GM12878 (cell line): ENCODE results near the gene ANKHD1. TPM values are rescaled to one million over a fixed set of nuclear protein-coding genes. Genes with fewer than 3 reads are reported as not detected.
A peak's percentile ranks its signal among the peaks of the same experiment; 100 is the strongest.

Source experiments
- ATAC-seq: fragments of 200-7000 bp; cut with Tn5 transposase; 3 replicates; pipeline ENCODE4 v1.9.1; 2020; ENCODE audit warnings: mild to moderate bottlenecking, moderate library complexity
- BruUV-seq: library from RNA; stranded (reverse); fragments of 400-500 nt; replicated peaks from 2 replicates; lab custom pipeline; 2021; lab: Mats Ljungman, UMichigan
- CTCF ChIA-PET: fragments of 300-600 bp; sonication (Branson Sonifier 250); formaldehyde crosslinking; extraction: SDS; loops from one replicate; lab custom pipeline; 2021; ENCODE audit warnings: inconsistent platforms; lab: Yijun Ruan, JAX
- POLR2A ChIA-PET: fragments of 350-600 bp; formaldehyde crosslinking; extraction: SDS; loops from one replicate; lab custom pipeline; 2021; ENCODE audit warnings: inconsistent platforms; lab: Charles Lee
- RAD21 ChIA-PET: fragments of 300-600 bp; sonication (Branson Sonifier 250); formaldehyde crosslinking; loops from one replicate; lab custom pipeline; 2023; ENCODE audit warnings: antibody characterized with exemption; ENCODE audit not compliant: unreplicated experiment; lab: Charles Lee
- SMC1A ChIA-PET: fragments of 300-600 bp; sonication (Branson Sonifier 250); formaldehyde crosslinking; loops from one replicate; lab custom pipeline; 2023; ENCODE audit not compliant: unreplicated experiment, uncharacterized antibody; lab: Charles Lee
- DNase-seq: peaks from one replicate; pipeline ENCODE4 v3.0.0-alpha.2; 2011; ENCODE audit warnings: low read depth, low spot score
- FAIRE-seq: peaks from 3 replicates; lab custom pipeline; 2011; peaks lifted over from hg19 to GRCh38; lab: Jason Lieb, UNC
- H2AFZ ChIP-seq: 2 replicates; pipeline ENCODE4 v1.6.0; 2011; ENCODE audit warnings: low read depth, low read length, control low read depth; ENCODE audit not compliant: control insufficient read depth
- H3K27ac ChIP-seq: 2 replicates; pipeline ENCODE4 v1.5.1; 2011; ENCODE audit warnings: control low read depth; ENCODE audit not compliant: control insufficient read depth, insufficient read depth
- H3K27me3 ChIP-seq, 2 experiments: replicated peaks in 1 of 2; 2 replicates each; pipeline versions ENCODE4 v1.6.0 to v1.6.1; 2011; ENCODE audit warnings: low read length in 1 of 2; ENCODE audit not compliant: control insufficient read depth in 2 of 2, insufficient read depth in 2 of 2
- H3K36me3 ChIP-seq, 2 experiments: 2 replicates each; pipeline ENCODE4 v1.5.1; 2011; ENCODE audit warnings: low read length in 1 of 2; ENCODE audit not compliant: control insufficient read depth in 2 of 2, insufficient read depth in 2 of 2
- H3K4me1 ChIP-seq: 2 replicates; pipeline ENCODE4 v1.6.1; 2011; ENCODE audit warnings: mild to moderate bottlenecking, low read length, moderate library complexity, mixed read lengths; ENCODE audit not compliant: control insufficient read depth, insufficient read depth
- H3K4me2 ChIP-seq: 2 replicates; pipeline ENCODE4 v1.6.0; 2011; ENCODE audit warnings: control low read depth; ENCODE audit not compliant: control insufficient read depth, insufficient read depth
- H3K4me3 ChIP-seq: fragments of 200-600 bp; sonication (generic); 2 replicates; pipeline ENCODE4 v1.5.1; 2016
- H3K79me2 ChIP-seq: 2 replicates; pipeline ENCODE4 v1.6.0; 2011; ENCODE audit warnings: low read length; ENCODE audit not compliant: control insufficient read depth, insufficient read depth
- H3K9ac ChIP-seq: 2 replicates; pipeline ENCODE4 v1.8.0; 2011; ENCODE audit warnings: low read length, control low read depth, mixed read lengths; ENCODE audit not compliant: control insufficient read depth, insufficient read depth
- H3K9me3 ChIP-seq: replicated peaks from 3 replicates; pipeline ENCODE4 v1.5.1; 2011; ENCODE audit warnings: mild to moderate bottlenecking, low read length; ENCODE audit not compliant: control insufficient read depth, insufficient read depth
- H4K20me1 ChIP-seq: 2 replicates; pipeline ENCODE4 v1.6.0; 2011; ENCODE audit not compliant: control insufficient read depth, insufficient read depth
- BMI1 ChIP-seq: fragments of 450-650 bp; IDR thresholded peaks from 2 replicates; pipeline ENCODE4 v1.6.1; 2016; ENCODE audit warnings: mild to moderate bottlenecking, moderate library complexity, borderline replicate concordance
- CBFB ChIP-seq: IDR thresholded peaks from 2 replicates; pipeline ENCODE4 v1.6.1; 2016; ENCODE audit warnings: antibody characterized with exemption, low read depth
- CBX5 ChIP-seq: sonication (generic); IDR thresholded peaks from 2 replicates; pipeline ENCODE4 v1.6.1; 2016; ENCODE audit warnings: low read depth, moderate library complexity, mild to moderate bottlenecking, inconsistent platforms
- CREB1 ChIP-seq: IDR thresholded peaks from 2 replicates; pipeline ENCODE4 v1.6.1; 2012; ENCODE audit warnings: low read depth, mild to moderate bottlenecking, inconsistent platforms
- EED ChIP-seq: sonication (generic); IDR thresholded peaks from 2 replicates; pipeline ENCODE4 v1.6.1; 2016; ENCODE audit warnings: antibody characterized with exemption, low read depth
- EP300 ChIP-seq, 2 experiments: fragments of 150-350 bp in 1 of 2; IDR thresholded peaks; 2 replicates each; pipeline ENCODE4 v1.6.1; 2011 to 2012; ENCODE audit warnings: low read depth in 2 of 2, low read length in 2 of 2, borderline replicate concordance in 1 of 2, improper control_type of control experiment in 1 of 2, inconsistent platforms in 1 of 2; ENCODE audit not compliant: control insufficient read depth in 1 of 2
- NBN ChIP-seq: fragments of 450-650 bp; IDR thresholded peaks from 2 replicates; pipeline ENCODE4 v1.6.1; 2016
- NRF1 ChIP-seq: conservative IDR thresholded peaks from 2 replicates; pipeline ENCODE4 v1.6.1; 2011; ENCODE audit warnings: mild to moderate bottlenecking, low read depth, low read length, improper control_type of control experiment
- PAX8 ChIP-seq: fragments of 450-650 bp; IDR thresholded peaks from 2 replicates; pipeline ENCODE4 v1.6.1; 2017; ENCODE audit warnings: mild to moderate bottlenecking, moderate library complexity
- POLR2AphosphoS2 ChIP-seq: IDR thresholded peaks from 2 replicates; pipeline ENCODE4 v1.6.1; 2011; ENCODE audit warnings: low read depth, mild to moderate bottlenecking, low read length, improper control_type of control experiment, moderate library complexity
- RB1 ChIP-seq: fragments of 450-650 bp; formaldehyde crosslinking; IDR thresholded peaks from 2 replicates; pipeline ENCODE4 v1.6.1; 2017; ENCODE audit warnings: mild to moderate bottlenecking, borderline replicate concordance
- RBBP5 ChIP-seq: fragments of 200-600 bp; sonication (generic); conservative IDR thresholded peaks from 2 replicates; pipeline ENCODE4 v1.6.1; 2016
- RFX5 ChIP-seq: IDR thresholded peaks from 2 replicates; pipeline ENCODE4 v1.6.1; 2011; ENCODE audit warnings: low read depth, low read length, improper control_type of control experiment
- SIN3A ChIP-seq: IDR thresholded peaks from 2 replicates; pipeline ENCODE4 v1.6.1; 2012; ENCODE audit warnings: low read depth, low read length, improper control_type of control experiment
- SMC3 ChIP-seq: IDR thresholded peaks from 2 replicates; pipeline ENCODE4 v1.6.1; 2011; ENCODE audit warnings: low read length, improper control_type of control experiment, borderline replicate concordance
- STAT1 ChIP-seq: fragments of 450-650 bp; conservative IDR thresholded peaks from 2 replicates; pipeline ENCODE4 v1.6.1; 2014; ENCODE audit warnings: antibody characterized with exemption, mild to moderate bottlenecking
- ZNF207 ChIP-seq: fragments of 450-650 bp; IDR thresholded peaks from 2 replicates; pipeline ENCODE4 v1.6.1; 2014; ENCODE audit warnings: antibody characterized with exemption, mild to moderate bottlenecking, borderline replicate concordance
- ZNF622 ChIP-seq: fragments of 450-650 bp; IDR thresholded peaks from 2 replicates; pipeline ENCODE4 v1.6.1; 2017; ENCODE audit warnings: mild to moderate bottlenecking, inconsistent platforms
- WGBS: methylation state at CpG from one replicate; pipeline ENCODE4 v1.1.6; 2016; ENCODE audit warnings: low lambda C conversion rate; ENCODE audit not compliant: insufficient replicate concordance, insufficient coverage; ENCODE audit errors: missing lambda C conversion rate; 5-methylcytosine and 5-hydroxymethylcytosine counted together
- in situ Hi-C: fragments of 300-500 bp; cut with MboI; formaldehyde crosslinking; loops from 9 replicates; pipeline ENCODE4 v1.14.3; 2018; ENCODE audit warnings: mixed read lengths
- intact Hi-C: fragments of 100-400 bp; cut with micrococcal nuclease; formaldehyde crosslinking; loops from one replicate; pipeline ENCODE4 v1.14.2; 2022; ENCODE audit not compliant: unreplicated experiment
- polyA plus RNA-seq, 11 experiments: library from polyadenylated mRNA; depleted of rRNA in 4 of 11; unstranded in 6 of 11; stranded (reverse) in 5 of 11; fragments of >200 nt; fragmentation: Nextera tagmentation in 4 of 11; fragmentation: Illumina TruSeq in 1 of 11; extraction: Ambion mirVana in 4 of 11; extraction: Trizol in 1 of 11; gene quantifications; 1 replicate in 1 of 11; 2 replicates in 10 of 11; pipeline versions ENCODE4 v1.2.1 to v1.2.3, GENCODE V29; 2011 to 2016; ENCODE audit warnings: inconsistent platforms in 2 of 11, missing spikeins in 2 of 11, low read depth in 1 of 11
- total RNA-seq, 4 experiments: library from RNA; depleted of rRNA in 3 of 4; stranded (reverse); fragments of >200 nt in 3 of 4; fragmentation: Illumina TruSeq in 1 of 4; extraction: Trizol in 1 of 4; gene quantifications; 2 replicates each; pipeline versions ENCODE4 v1.2.1 to v1.2.3, GENCODE V29; 2013 to 2021
- TF ChIP-seq, protein P1 (sequence below): fragments of 450-650 bp; IDR thresholded peaks from 2 replicates; pipeline ENCODE4 v1.6.1; 2017; ENCODE audit warnings: mild to moderate bottlenecking
- TF ChIP-seq, protein P2 (sequence below): fragments of 450-650 bp; IDR thresholded peaks from 2 replicates; pipeline ENCODE4 v1.6.1; 2018; ENCODE audit warnings: borderline replicate concordance, mild to moderate bottlenecking; ENCODE audit not compliant: partially characterized antibody

ANKHD1 gene
- total and polyA plus RNA-seq, 10 of the 15 experiments (the other 5 are each of a cell fraction or from before 2014, with no cell fraction given): 31.6 to 96.8 (median 74.3) TPM

DNA sequence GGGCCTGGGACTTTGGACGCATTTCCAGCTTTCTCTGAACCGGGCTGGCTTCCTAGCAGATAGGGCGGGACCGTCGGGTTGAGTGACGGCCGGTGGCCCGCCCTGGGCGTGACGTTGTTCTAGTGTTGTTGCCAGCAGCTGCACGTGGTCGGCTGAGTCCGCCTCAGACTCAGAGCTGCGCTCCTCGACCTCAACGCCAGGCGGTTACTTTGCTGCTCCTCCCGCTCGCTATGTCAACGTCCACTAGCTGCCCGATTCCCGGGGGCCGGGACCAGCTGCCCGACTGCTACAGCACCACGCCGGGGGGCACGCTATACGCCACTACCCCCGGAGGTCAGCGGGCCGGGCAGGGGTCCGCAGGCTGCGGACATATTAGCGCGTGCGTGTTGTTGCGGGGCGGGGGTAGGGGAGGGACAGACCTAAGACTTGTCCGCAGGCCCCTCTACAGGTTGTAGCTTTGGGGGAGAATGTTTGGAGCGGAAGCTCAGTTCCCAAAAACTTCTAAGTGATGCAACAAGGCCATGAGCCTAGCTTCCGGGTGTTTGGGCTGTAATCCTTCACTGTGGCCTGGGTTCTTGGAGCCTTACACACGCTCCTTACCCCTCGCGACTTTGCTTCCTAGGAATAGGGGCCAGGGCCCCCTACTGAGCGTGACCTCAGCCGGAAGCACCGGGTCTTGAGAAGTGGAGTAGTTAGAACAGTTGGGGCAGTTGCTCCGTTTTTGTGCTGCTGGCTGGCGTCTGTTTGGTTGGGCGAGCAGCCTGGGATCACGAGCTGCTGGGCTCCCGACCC lies 146.1 kb downstream of the ANKHD1 start, which contains the start of gene EIF4EBP3:
Gene EIF4EBP3 (plus strand): TSS at position 155 of the 792 bp plus-strand sequence. CDS start 76 bp downstream, at position 231.
- ATAC-seq: peak; percentile 99
- SMC1A ChIA-PET: interaction anchor here (0.8 to 2.3 kb wide), 18 partner anchors 9 to 172 kb away, joined by 3 to 11 read pairs (median 4); partner anchors contain the start of genes HARS1, HARS2 and SRA1
- in situ Hi-C loops: no loop called here
- peak within 1 kb of the TSS; percentile 77 for H3K27ac ChIP-seq
- CTCF ChIA-PET: interaction anchor here (0.6 to 2.4 kb wide), 18 partner anchors 8 to 226 kb away, joined by 3 to 9 read pairs (median 4); partner anchors contain the start of genes IK, NDUFA2, SRA1 and TMCO6
- H3K27me3 ChIP-seq: no peaks in the 10 kb centered on the region
- H4K20me1 ChIP-seq: no peaks in the 10 kb centered on the region
- POLR2A ChIA-PET: interaction anchor here (0.7 to 3.0 kb wide), 12 partner anchors 9 to 172 kb away, joined by 3 to 23 read pairs (median 5); partner anchors contain the start of genes ANKHD1, APBB3 and SRA1
- peak within 1 kb of the TSS; percentile 66 for H3K9ac ChIP-seq
- H3K9me3 ChIP-seq: no peaks in the 10 kb centered on the region
- RAD21 ChIA-PET: interaction anchor here (0.7 to 2.1 kb wide), 13 partner anchors 8 to 201 kb away, joined by 3 to 7 read pairs (median 3); partner anchors contain the start of genes APBB3, HBEGF, IK and NDUFA2
- TSS peak; percentile 52 for BruUV-seq
- FAIRE-seq: peak; percentile 90
- peak; percentile 47 for DNase-seq
- peak within 1 kb of the TSS; percentile 82 for H2AFZ ChIP-seq
- intact Hi-C loops: no loop called here
- 5% methylated on average over 50 of the region's 52 CpGs for WGBS
- H3K4me3 ChIP-seq: peak within 1 kb of the TSS; percentile 66
- peaks cover 19% of the 10 kb centered on the region for H3K4me1 ChIP-seq
- H3K4me2 ChIP-seq: peak within 1 kb of the TSS; percentile 100
- peaks cover 2% of the 10 kb centered on the region for H3K79me2 ChIP-seq
- peaks cover 18 to 29% of the 10 kb centered on the region in 2 experiments for H3K36me3 ChIP-seq
- peak; percentile 92 for TF ChIP-seq POLR2AphosphoS2
- TF ChIP-seq, protein P1, sequence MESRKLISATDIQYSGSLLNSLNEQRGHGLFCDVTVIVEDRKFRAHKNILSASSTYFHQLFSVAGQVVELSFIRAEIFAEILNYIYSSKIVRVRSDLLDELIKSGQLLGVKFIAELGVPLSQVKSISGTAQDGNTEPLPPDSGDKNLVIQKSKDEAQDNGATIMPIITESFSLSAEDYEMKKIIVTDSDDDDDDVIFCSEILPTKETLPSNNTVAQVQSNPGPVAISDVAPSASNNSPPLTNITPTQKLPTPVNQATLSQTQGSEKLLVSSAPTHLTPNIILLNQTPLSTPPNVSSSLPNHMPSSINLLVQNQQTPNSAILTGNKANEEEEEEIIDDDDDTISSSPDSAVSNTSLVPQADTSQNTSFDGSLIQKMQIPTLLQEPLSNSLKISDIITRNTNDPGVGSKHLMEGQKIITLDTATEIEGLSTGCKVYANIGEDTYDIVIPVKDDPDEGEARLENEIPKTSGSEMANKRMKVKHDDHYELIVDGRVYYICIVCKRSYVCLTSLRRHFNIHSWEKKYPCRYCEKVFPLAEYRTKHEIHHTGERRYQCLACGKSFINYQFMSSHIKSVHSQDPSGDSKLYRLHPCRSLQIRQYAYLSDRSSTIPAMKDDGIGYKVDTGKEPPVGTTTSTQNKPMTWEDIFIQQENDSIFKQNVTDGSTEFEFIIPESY: no peak
- TF ChIP-seq EED: 0 out of 2 replicates have a peak, but pooled peaks have one; percentile 26
- no peak for TF ChIP-seq STAT1
- TF ChIP-seq RBBP5: no peak
- no peak for TF ChIP-seq CBX5
- TF ChIP-seq SMC3: peak; percentile 20; the same call in 1 of the 2 replicates
- TF ChIP-seq RFX5: peak; percentile 78; the same call in 1 of the 2 replicates
- TF ChIP-seq NBN: peak; percentile 65; the same call in 1 of the 2 replicates
- peak; percentile 84 for TF ChIP-seq SIN3A
- no peak for TF ChIP-seq NRF1
- no peak for TF ChIP-seq ZNF622
- no peak for TF ChIP-seq ZNF207
- TF ChIP-seq PAX8: no peak
- peak; percentile 87 for TF ChIP-seq CREB1
- TF ChIP-seq BMI1: no peak
- TF ChIP-seq CBFB: no peak
- no peak for TF ChIP-seq EP300 (IDR thresholded peaks at IDR 0.05; ENCODE audit: borderline replicate concordance in 1 of 2, control insufficient read depth in 1 of 2, low read depth in 2 of 2, low read length in 2 of 2)
- TF ChIP-seq, protein P2, sequence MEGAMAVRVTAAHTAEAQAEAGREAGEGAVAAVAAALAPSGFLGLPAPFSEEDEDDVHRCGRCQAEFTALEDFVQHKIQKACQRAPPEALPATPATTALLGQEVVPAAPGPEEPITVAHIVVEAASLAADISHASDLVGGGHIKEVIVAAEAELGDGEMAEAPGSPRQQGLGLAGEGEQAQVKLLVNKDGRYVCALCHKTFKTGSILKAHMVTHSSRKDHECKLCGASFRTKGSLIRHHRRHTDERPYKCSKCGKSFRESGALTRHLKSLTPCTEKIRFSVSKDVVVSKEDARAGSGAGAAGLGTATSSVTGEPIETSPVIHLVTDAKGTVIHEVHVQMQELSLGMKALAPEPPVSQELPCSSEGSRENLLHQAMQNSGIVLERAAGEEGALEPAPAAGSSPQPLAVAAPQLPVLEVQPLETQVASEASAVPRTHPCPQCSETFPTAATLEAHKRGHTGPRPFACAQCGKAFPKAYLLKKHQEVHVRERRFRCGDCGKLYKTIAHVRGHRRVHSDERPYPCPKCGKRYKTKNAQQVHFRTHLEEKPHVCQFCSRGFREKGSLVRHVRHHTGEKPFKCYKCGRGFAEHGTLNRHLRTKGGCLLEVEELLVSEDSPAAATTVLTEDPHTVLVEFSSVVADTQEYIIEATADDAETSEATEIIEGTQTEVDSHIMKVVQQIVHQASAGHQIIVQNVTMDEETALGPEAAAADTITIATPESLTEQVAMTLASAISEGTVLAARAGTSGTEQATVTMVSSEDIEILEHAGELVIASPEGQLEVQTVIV: no peak
- TF ChIP-seq RB1: peak; percentile 57; the same call in 1 of the 2 replicates
